Natural killer cell (primary cell): Measurements from ENCODE around the gene MPPE1. TPM values are rescaled to one million over a fixed set of nuclear protein-coding genes. Genes with fewer than 3 reads are reported as not detected.

ENCODE experiments used
- ATAC-seq, 3 donors: fragments of 150-1000 bp in 2 of 3; fragments of 200-7000 bp in 1 of 3; cut with Tn5 transposase; 1 replicate in 1 of 3; 2 replicates in 2 of 3; pipeline ENCODE4 v1.10.0; 2021; ENCODE audit warnings: mild to moderate bottlenecking in 2 of 3, moderate library complexity in 2 of 3
- DNase-seq, 2 donors: peaks; one replicate each; pipeline versions ENCODE4 v3.0.0 to v3.0.0-alpha.2; 2013 to 2021; ENCODE audit warnings: mixed read lengths in 1 of 2
- H3K27ac ChIP-seq: one replicate; pipeline ENCODE4 v1.5.1; 2013; ENCODE audit warnings: mild to moderate bottlenecking, low read length
- H3K27me3 ChIP-seq: one replicate; pipeline ENCODE4 v1.6.1; 2013; ENCODE audit warnings: low read length; ENCODE audit not compliant: control insufficient read depth, insufficient read depth
- H3K36me3 ChIP-seq: one replicate; pipeline ENCODE4 v1.6.1; 2013; ENCODE audit warnings: low read length; ENCODE audit not compliant: control insufficient read depth, insufficient read depth
- H3K4me1 ChIP-seq: one replicate; pipeline ENCODE4 v1.6.1; 2013; ENCODE audit warnings: low read length; ENCODE audit not compliant: control insufficient read depth, insufficient read depth
- H3K4me3 ChIP-seq: one replicate; pipeline ENCODE4 v1.5.1; 2013; ENCODE audit warnings: low read length
- H3K9me3 ChIP-seq: one replicate; pipeline ENCODE4 v1.6.1; 2013; ENCODE audit warnings: low read length; ENCODE audit not compliant: control insufficient read depth, insufficient read depth
- H3K27ac Mint-ChIP-seq, 2 donors: one replicate each; pipeline ENCODE4 v1.8.0; 2022; ENCODE audit warnings: mild to moderate bottlenecking in 2 of 2, mixed read lengths in 2 of 2, moderate library complexity in 1 of 2
- H3K27me3 Mint-ChIP-seq, 2 donors: one replicate each; pipeline ENCODE4 v1.8.0; 2022; ENCODE audit warnings: low read depth in 2 of 2, mixed read lengths in 2 of 2
- H3K36me3 Mint-ChIP-seq: one replicate; pipeline ENCODE4 v1.8.0; 2022; ENCODE audit warnings: mixed read lengths
- H3K4me1 Mint-ChIP-seq, 2 donors: one replicate each; pipeline ENCODE4 v1.8.0; 2022; ENCODE audit warnings: mixed read lengths in 2 of 2
- H3K4me3 Mint-ChIP-seq: one replicate; pipeline ENCODE4 v1.8.0; 2022; ENCODE audit warnings: mild to moderate bottlenecking, moderate library complexity, mixed read lengths
- H3K9me3 Mint-ChIP-seq, 2 donors: one replicate each; pipeline ENCODE4 v1.8.0; 2022; ENCODE audit warnings: mixed read lengths in 2 of 2
- WGBS: methylation state at CpG from one replicate; pipeline ENCODE4 v1.1.7; 2013; ENCODE audit warnings: missing lambda C conversion rate; ENCODE audit not compliant: insufficient coverage; 5-methylcytosine and 5-hydroxymethylcytosine counted together
- intact Hi-C: fragments of 100-400 bp; cut with micrococcal nuclease; formaldehyde crosslinking; loops from one replicate; pipeline ENCODE4 v1.14.2; 2022
- total RNA-seq, 4 donors: library from RNA; stranded (reverse); fragments of 120-200 nt in 1 of 4; gene quantifications; one replicate each; pipeline versions ENCODE4 v1.2.3 to v1.2.4, GENCODE V29; 2013 to 2022
- TF ChIP-seq, protein P1 (sequence below): fragments of 200-600 bp; IDR thresholded peaks from one replicate; pipeline ENCODE4 v1.8.0; 2022; ENCODE audit warnings: antibody characterized with exemption

The MPPE1 gene
- total RNA-seq, 3 donors from 2014 or later (not counting 1 experiment from before 2014, with no cell fraction given), result 98.3 to 110 (median 105) TPM

GRCh38 chr18:11847811-11848210, 60.3 kb downstream of the MPPE1 start:
- Mint-ChIP-seq H3K27me3 (no peaks in the 10 kb centered on the region), H3K36me3 (peaks cover 7% of the 10 kb centered on the region), H3K4me1 (peaks cover 35 to 37% of the 10 kb centered on the region in 2 donors), H3K9me3 (no peaks in the 10 kb centered on the region), H3K27ac (peak overlapping the region; percentile 62 to 100), H3K4me3 (peak overlapping the region; percentile 17)
- 91% methylated on average over 4 of the region's 4 CpGs for WGBS
- Histone ChIP-seq H3K36me3 (no peaks in the 10 kb centered on the region), H3K9me3 (no peaks in the 10 kb centered on the region), H3K27ac (no peak overlapping the region), H3K27me3 (no peaks in the 10 kb centered on the region), H3K4me1 (peaks cover 12% of the 10 kb centered on the region), H3K4me3 (no peak overlapping the region)
- ATAC-seq, result no peak
- TF ChIP-seq, protein P1, sequence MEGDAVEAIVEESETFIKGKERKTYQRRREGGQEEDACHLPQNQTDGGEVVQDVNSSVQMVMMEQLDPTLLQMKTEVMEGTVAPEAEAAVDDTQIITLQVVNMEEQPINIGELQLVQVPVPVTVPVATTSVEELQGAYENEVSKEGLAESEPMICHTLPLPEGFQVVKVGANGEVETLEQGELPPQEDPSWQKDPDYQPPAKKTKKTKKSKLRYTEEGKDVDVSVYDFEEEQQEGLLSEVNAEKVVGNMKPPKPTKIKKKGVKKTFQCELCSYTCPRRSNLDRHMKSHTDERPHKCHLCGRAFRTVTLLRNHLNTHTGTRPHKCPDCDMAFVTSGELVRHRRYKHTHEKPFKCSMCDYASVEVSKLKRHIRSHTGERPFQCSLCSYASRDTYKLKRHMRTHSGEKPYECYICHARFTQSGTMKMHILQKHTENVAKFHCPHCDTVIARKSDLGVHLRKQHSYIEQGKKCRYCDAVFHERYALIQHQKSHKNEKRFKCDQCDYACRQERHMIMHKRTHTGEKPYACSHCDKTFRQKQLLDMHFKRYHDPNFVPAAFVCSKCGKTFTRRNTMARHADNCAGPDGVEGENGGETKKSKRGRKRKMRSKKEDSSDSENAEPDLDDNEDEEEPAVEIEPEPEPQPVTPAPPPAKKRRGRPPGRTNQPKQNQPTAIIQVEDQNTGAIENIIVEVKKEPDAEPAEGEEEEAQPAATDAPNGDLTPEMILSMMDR, result no peak
- DNase-seq, result no peak
- intact Hi-C loops, result loop anchor here (1.0 kb wide), 1 partner anchor 30 kb away; no protein-coding TSS in a partner anchor

DNA sequence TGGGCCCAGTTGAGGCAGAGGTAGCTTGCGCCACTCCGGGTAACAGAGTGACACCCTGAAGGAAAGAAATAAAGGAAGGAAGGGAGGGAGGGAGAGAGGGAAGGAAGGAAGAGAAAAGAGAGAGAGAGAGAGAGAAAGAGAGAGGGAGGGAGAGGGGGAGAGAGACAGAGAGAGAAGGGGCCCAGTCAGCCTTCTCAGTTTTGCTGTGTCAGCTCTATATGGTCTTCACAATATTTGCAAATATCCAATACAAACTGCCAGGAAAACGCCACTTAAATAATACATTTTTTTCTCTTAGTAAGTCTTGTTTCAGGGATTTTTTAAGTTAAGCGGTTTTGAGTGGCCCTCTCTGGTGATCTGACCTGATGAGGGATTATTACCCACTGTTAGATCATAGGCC, 62.5 kb downstream of the MPPE1 start:
- no peaks in the 10 kb centered on the region for H3K27me3 Mint-ChIP-seq
- no peaks in the 10 kb centered on the region for H3K36me3 ChIP-seq
- WGBS, result 98% methylated on average over 3 of the region's 4 CpGs
- DNase-seq, result no peak
- H3K27ac ChIP-seq, result no peak overlapping the region
- no peaks in the 10 kb centered on the region for H3K9me3 ChIP-seq
- no peak overlapping the region for H3K4me3 Mint-ChIP-seq
- no peaks in the 10 kb centered on the region for H3K9me3 Mint-ChIP-seq
- H3K4me1 ChIP-seq, result peaks cover 7% of the 10 kb centered on the region
- H3K4me1 Mint-ChIP-seq, result peaks cover 14 to 15% of the 10 kb centered on the region in 2 donors
- intact Hi-C loops, result no loop called here
- TF ChIP-seq, protein P1, result no peak
- ATAC-seq, result no peak
- no peak overlapping the region for H3K4me3 ChIP-seq
- no peaks in the 10 kb centered on the region for H3K36me3 Mint-ChIP-seq
- H3K27me3 ChIP-seq, result no peaks in the 10 kb centered on the region
- H3K27ac Mint-ChIP-seq, result no peak overlapping the region

DNA sequence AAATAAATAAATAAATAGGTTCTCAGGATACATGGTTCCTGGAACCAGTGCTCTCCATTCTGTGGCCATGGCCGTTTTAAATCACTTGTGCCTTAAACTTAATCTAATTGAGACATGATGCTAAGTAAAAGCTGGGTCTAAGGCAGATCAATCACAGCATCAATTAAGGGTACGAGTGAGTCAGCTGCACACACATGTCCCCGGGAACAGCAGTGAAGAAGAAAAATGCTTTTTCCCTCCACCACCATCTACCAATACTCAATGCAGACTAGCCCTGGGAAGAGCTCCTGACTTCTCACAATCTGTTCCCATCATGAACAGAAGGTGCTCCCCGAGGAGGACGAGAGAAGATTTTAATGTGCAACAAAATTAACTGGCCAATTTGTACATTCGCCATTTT, 63.7 kb downstream of the MPPE1 start:
- intact Hi-C loops, result no loop called here
- H3K4me3 ChIP-seq, result no peak overlapping the region
- Mint-ChIP-seq H3K27ac (no peak overlapping the region), H3K36me3 (no peaks in the 10 kb centered on the region), H3K4me1 (peaks cover 3% of the 10 kb centered on the region in 2 donors), H3K9me3 (no peaks in the 10 kb centered on the region), H3K27me3 (no peaks in the 10 kb centered on the region), H3K4me3 (no peak overlapping the region)
- H3K9me3 ChIP-seq, result no peaks in the 10 kb centered on the region
- 95% methylated on average over 4 of the region's 6 CpGs for WGBS
- no peak for DNase-seq
- ATAC-seq, result no peak
- no peak overlapping the region for H3K27ac ChIP-seq
- TF ChIP-seq, protein P1, result no peak
- no peaks in the 10 kb centered on the region for H3K27me3 ChIP-seq
- H3K36me3 ChIP-seq, result no peaks in the 10 kb centered on the region
- H3K4me1 ChIP-seq, result no peaks in the 10 kb centered on the region

GRCh38 chr18:11842562-11842961, 65.6 kb downstream of the MPPE1 start:
- Histone ChIP-seq H3K4me3 (no peak overlapping the region), H3K27ac (no peak overlapping the region), H3K36me3 (no peaks in the 10 kb centered on the region), H3K4me1 (no peaks in the 10 kb centered on the region), H3K9me3 (no peaks in the 10 kb centered on the region), H3K27me3 (no peaks in the 10 kb centered on the region)
- H3K4me1 Mint-ChIP-seq, result no peaks in the 10 kb centered on the region
- no peaks in the 10 kb centered on the region for H3K9me3 Mint-ChIP-seq
- DNase-seq (no peak), ATAC-seq (no peak)
- no peak overlapping the region for H3K4me3 Mint-ChIP-seq
- TF ChIP-seq, protein P1, result no peak
- H3K27ac Mint-ChIP-seq, result no peak overlapping the region
- intact Hi-C loops, result no loop called here
- WGBS, result 88% methylated on average over 5 of the region's 5 CpGs
- H3K36me3 Mint-ChIP-seq, result no peaks in the 10 kb centered on the region
- H3K27me3 Mint-ChIP-seq, result no peaks in the 10 kb centered on the region
